WI38 (cell line): ENCODE results near the gene CHRNA3.

ENCODE experiments used
- H3K4me3 ChIP-seq: 2 replicates; pipeline ENCODE4 v1.5.1; 2011; ENCODE audit warnings: low read depth, mild to moderate bottlenecking, control low read depth, low read length
- TF ChIP-seq, protein P1 (sequence below): IDR thresholded peaks from 2 replicates; pipeline ENCODE4 v1.5.1; 2012; ENCODE audit warnings: low read depth, mild to moderate bottlenecking, control low read depth, low read length

CHRNA3 gene

DNA sequence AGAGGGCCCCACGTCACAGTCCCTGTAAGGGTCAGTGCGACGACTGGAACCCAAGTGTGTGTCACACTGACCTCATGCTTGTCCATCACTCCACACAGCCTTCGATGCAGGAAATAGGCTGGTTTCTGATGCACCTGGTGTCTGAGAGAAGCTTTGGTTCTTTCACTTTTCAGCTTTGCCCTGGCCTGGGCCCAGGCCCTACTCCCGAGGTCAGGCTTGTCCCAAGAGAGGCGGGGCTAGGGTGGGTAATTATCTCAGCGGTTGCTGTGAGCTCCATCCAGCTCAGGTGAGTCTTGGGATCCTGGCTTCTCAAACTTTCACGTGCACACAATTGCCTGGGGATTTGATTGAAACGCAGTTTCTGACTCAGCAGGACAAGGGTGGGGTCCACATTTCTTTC, 39.8 kb upstream of the CHRNA3 start:
- no peak overlapping the region for H3K4me3 ChIP-seq
- TF ChIP-seq, protein P1, sequence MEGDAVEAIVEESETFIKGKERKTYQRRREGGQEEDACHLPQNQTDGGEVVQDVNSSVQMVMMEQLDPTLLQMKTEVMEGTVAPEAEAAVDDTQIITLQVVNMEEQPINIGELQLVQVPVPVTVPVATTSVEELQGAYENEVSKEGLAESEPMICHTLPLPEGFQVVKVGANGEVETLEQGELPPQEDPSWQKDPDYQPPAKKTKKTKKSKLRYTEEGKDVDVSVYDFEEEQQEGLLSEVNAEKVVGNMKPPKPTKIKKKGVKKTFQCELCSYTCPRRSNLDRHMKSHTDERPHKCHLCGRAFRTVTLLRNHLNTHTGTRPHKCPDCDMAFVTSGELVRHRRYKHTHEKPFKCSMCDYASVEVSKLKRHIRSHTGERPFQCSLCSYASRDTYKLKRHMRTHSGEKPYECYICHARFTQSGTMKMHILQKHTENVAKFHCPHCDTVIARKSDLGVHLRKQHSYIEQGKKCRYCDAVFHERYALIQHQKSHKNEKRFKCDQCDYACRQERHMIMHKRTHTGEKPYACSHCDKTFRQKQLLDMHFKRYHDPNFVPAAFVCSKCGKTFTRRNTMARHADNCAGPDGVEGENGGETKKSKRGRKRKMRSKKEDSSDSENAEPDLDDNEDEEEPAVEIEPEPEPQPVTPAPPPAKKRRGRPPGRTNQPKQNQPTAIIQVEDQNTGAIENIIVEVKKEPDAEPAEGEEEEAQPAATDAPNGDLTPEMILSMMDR = no peak

DNA sequence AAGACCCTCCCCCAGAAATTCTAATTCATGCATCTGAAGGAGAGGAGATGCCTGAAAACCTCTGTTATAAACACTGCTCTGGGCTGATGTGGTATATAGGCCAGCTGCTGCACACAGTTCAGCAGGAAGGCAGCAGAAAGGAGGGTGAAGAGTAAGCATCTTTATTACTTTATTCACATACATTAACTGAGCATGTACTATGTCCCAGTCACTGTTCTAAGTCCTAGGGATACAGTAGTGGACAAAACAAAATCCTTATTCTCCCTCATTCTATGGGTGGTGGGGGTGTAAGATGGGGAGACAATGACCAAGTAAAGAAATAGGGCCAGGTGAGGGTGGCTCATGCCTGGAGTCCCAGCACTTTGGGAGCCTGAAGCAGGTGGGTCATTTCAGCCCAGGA, 38.0 kb upstream of the CHRNA3 start:
- no peak overlapping the region for H3K4me3 ChIP-seq
- TF ChIP-seq, protein P1 = no peak

DNA sequence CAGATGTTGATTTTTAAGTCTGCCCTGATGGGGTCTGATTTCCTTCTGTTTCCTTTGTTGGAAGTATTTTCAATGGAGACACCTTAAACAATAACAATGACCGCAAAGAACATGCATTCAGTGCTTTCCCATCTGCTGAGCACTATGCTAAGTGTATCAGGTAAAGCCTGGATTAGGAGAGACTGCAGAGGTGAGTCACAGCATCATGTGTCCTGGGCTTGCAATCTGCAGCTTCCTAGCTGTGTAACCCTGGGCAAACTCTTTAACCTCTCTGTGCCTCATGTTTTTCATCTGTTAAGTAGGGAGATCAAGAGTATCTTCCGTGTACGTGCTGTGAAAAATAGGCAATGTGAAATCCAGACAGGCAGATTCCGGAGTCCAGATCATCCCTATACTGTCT, 33.5 kb upstream of the CHRNA3 start:
- H3K4me3 ChIP-seq = no peak overlapping the region
- TF ChIP-seq, protein P1 = no peak

DNA sequence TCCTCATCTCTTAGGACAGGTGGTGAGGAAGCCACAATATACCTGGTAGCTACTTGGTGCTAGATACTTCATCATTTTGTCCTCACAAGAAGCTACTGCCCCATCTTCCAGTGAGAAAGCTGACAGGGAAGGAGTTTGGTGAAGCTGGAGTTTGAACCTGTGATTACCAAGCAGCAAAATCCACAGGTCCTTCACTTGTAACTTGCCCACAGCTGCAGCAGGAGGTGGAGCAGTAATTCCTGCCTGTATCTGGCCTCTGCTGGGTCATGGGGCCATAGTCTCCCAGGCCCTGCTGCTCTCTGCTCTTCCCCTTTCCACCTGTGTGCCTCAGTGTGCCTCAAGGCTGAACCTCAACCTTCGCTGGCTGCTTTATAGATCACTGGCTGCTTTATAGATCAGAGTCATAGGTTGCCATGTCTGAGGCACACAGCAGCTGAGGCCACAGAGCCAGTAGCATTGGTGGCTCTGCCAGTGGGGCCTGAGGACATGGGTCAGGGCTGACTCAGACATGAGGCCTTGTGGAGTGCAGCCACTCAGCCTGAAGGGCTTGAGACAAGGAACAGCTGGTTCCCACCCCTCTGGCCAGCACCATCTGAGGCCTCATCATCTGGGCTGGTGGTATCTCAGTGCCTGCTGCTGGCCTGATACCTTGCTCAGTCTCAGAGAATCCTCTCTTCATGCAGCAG, 31.3 kb upstream of the CHRNA3 start:
- TF ChIP-seq, protein P1 = no peak
- no peak overlapping the region for H3K4me3 ChIP-seq

DNA sequence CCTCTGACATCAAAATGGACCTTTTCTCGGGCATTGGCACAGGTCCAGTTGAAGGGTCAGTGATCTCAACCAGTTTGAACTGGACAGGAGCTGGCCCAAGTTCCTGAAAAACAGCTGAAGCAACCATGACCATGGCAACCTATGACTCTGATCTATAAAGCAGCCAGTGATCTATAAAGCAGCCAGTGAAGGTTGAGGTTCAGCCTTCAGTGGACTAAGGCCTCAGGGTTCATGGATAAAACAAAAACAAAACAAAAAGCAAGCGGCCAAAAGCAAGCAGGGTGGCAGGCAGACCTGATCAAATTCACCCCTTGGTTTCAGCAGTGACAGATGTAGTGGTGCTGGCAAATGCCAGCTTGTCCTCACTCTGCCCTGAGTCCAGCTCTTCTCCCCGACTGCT, 30.2 kb upstream of the CHRNA3 start:
- TF ChIP-seq, protein P1 = no peak
- no peak overlapping the region for H3K4me3 ChIP-seq

DNA sequence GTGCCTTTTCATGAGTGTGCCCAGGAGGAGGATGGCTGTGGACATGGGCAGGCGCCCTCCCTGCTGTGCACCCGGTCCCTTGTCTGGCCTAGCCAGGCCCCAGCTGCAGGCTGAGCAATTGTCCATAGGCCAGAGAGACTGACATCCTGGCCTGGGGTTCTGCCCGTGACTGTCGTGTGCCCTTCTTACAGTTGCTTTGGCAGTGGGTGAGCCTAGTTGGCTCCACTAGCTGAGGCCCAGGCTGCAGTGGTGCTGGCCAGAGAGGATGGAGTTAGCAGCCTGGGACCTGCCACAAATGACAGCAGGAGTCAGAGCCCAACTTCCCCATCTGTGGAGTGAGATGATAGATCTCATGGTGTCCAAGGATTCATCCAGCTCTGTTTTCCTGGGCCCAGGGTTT, 29.2 kb upstream of the CHRNA3 start:
- no peak overlapping the region for H3K4me3 ChIP-seq
- TF ChIP-seq, protein P1 = no peak

DNA sequence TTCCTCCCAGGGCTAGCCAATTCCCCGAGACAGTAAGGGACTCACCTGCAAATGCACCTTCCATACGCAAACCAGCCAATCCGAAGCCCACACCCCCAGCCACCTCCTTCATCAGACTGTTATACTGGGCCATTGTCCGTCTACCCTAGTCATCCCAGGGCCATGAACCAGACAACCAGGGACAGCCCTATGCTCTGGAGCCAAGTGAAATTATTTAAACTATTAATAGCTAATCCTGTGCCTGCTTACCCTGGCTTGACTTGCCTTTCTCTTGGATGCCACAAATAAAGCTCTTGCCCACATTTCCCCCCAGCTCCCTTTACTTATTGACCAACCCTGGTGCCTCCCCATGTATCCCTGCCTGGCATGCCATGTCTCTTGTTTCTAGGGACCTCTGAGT, 24.2 kb upstream of the CHRNA3 start:
- TF ChIP-seq, protein P1 = no peak
- H3K4me3 ChIP-seq = no peak overlapping the region
